ENCODE measurements around the gene FOXD3.

Gene FOXD3

GRCh38 chr1:63322114-63322943 is at the start of gene FOXD3:
FOXD3 (plus strand) TSS chr1:63322567; CDS start chr1:63323059, 492 bp downstream.
- FAIRE-seq (no peak), DNase-seq (ENCODE audit: extremely low spot score, insufficient read length, low read depth) (no peak)

DNA sequence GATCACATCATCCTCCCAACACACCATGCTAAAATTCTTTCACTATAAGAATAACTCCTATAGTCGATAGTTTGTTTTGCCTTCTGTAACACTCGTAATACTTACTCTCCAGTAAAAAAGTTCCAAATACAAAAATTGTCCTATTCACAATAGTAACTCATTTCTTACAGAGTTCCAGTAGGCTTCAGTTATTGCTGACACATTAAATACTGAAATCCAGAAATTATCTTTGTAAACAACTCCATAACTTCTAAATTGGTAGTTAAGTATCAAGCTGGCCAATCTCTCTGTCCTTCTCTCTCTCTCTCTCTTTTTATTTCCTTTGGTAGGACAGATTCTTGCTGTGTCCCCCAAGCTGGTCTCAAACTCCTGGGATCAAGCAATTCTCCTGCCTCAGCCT is 49.6 kb upstream of the FOXD3 start:
- no peak for FAIRE-seq
- no peak for DNase-seq (ENCODE audit: extremely low spot score, insufficient read length, low read depth)

GRCh38 chr1:63274371-63274770 is 48.0 kb upstream of the FOXD3 start:
- no peak for DNase-seq (ENCODE audit: extremely low spot score, insufficient read length, low read depth)
- FAIRE-seq: no peak

- FAIRE-seq (no peak), DNase-seq (ENCODE audit: extremely low spot score, insufficient read length, low read depth) (no peak)
Observed at GRCh38 chr1:63274979-63275378, 47.4 kb upstream of the FOXD3 start.

DNA sequence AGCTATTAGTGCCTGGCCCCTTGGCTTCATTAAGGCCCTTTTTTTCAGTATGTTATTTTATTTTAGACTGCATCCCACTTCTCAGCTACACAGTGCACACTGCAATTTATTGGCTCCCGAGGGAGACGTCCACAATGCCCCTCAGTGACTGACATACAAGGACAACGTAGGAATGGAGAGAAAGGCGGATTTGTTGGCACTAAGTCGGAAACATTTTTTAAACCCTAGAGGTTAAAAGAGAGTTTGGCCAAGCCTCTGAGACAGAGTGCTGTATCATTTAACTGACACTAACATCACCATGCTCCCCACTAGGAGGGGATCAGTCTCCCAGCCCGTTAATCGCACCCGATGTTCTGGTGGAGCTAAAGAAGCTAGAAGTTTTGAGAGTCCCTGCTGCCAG is 45.7 kb upstream of the FOXD3 start:
- FAIRE-seq: no peak
- no peak for DNase-seq (ENCODE audit: extremely low spot score, insufficient read length, low read depth)

DNA sequence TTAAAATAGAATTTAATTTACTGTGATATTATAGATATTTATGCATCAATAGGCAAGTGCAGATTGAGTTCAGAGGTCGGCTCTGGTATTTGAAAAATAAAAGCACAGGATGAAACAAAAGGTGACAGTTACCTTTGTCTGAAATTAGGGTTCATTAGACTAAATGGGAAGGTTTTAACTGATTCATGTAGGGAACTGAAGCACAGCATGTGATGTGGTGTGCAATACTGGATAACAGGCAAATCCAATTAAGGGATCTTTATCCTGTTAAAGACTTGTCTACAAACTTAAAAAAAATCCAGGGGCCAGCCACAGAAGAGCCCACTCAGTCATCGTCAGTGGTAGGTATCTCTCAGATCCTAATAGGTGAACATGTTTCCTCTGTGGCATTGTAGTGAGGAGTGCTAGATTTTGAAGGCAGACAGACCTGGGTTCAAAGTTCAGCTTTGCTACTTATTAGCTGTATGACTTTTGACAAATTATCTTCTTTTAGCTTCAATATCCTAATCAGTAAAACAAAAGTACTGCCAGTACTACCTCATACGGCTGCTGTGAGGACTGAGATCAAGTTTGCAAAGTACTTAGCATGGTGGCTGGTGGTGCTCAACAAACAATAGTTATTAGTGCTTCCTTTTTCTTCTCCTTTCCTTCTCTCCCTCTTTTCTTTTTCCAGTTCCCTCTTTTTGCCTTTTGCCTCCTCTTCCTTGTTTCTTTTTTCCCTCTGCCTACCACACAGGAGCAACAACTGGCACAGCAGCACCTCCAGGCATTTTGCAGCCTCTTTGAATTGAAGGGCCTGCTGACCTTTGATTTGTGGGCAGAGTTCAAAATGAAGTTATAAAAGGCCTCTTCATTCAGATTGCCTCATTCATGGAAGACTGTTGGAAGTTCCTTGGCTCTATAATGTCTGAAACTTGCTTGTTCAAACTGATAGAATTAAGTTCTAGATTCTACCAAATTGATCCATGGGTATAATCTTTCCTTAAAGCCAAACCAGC is 44.9 kb upstream of the FOXD3 start:
- DNase-seq (ENCODE audit: extremely low spot score, insufficient read length, low read depth) (no peak), FAIRE-seq (no peak)

GRCh38 chr1:63281753-63282152 is 40.6 kb upstream of the FOXD3 start:
- DNase-seq (ENCODE audit: extremely low spot score, insufficient read length, low read depth) (no peak), FAIRE-seq (no peak)

- FAIRE-seq: no peak
- DNase-seq (ENCODE audit: extremely low spot score, insufficient read length, low read depth): no peak
Observed at GRCh38 chr1:63289135-63289534, 33.2 kb upstream of the FOXD3 start.

GRCh38 chr1:63294803-63295594 is 27.4 kb upstream of the FOXD3 start:
- FAIRE-seq (no peak), DNase-seq (ENCODE audit: extremely low spot score, insufficient read length, low read depth) (no peak)

DNA sequence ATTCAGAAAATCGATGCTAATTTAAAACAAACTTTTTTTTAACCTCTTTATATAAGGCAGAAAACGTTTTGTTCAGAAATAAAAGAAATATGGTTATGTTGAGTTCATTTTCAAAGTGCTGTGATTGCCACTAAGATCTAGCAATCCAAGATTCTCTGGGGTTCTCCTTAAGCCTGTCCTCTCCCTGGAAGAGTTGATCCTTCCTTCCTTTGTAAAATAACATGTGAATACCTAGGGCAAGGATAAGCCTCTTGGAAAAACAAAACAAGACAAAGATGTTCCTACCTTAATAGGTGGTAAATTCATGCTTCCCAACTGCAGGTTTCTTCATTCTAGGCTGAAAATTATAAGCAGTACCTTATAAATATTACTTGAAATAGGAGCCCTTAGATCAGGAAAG is 18.0 kb upstream of the FOXD3 start:
- DNase-seq (ENCODE audit: extremely low spot score, insufficient read length, low read depth) (no peak), FAIRE-seq (no peak)

- DNase-seq (ENCODE audit: extremely low spot score, insufficient read length, low read depth) (no peak), FAIRE-seq (no peak)
Observed at GRCh38 chr1:63305043-63305442, 17.3 kb upstream of the FOXD3 start.

- no peak for DNase-seq (ENCODE audit: extremely low spot score, insufficient read length, low read depth)
- FAIRE-seq: no peak
Observed at GRCh38 chr1:63307196-63307794, 15.1 kb upstream of the FOXD3 start.

DNA sequence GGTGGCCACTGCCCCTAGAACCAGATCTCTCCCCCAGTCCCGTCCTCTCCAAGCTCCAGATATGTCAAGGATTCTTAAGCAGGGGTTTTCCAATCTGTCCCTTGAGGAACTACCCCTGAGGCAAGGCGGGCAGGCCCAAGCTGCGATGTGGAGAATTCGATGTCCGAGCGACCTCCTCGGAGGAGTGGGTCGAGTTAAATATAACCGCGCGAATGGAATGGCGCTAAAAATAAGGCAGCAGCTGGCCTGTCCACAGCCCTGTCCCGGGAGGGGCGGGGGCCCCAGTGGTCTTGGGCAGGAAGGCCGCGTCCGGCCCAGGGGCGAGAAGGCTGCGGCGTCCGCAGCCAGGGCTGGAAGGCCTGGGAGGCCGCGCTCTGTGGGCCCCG is 5.8 kb upstream of the FOXD3 start:
- DNase-seq (ENCODE audit: extremely low spot score, insufficient read length, low read depth): no peak
- no peak for FAIRE-seq

- FAIRE-seq (no peak), DNase-seq (ENCODE audit: extremely low spot score, insufficient read length, low read depth) (no peak)
Observed at GRCh38 chr1:63316984-63317816, 5.2 kb upstream of the FOXD3 start.

- no peak for FAIRE-seq
- DNase-seq (ENCODE audit: extremely low spot score, insufficient read length, low read depth): no peak
Observed at GRCh38 chr1:63317817-63318152, 4.6 kb upstream of the FOXD3 start.

GRCh38 chr1:63318201-63318979 is 4.0 kb upstream of the FOXD3 start:
- FAIRE-seq (no peak), DNase-seq (ENCODE audit: extremely low spot score, insufficient read length, low read depth) (no peak)

- DNase-seq (ENCODE audit: extremely low spot score, insufficient read length, low read depth) (no peak), FAIRE-seq (no peak)
Observed at GRCh38 chr1:63319046-63320021, 3.0 kb upstream of the FOXD3 start.
